Stimulated activated CD4-positive, alpha-beta T cell treated with anti-CD3 and anti-CD28 coated beads, TNF-alpha, amount 100 ng/mL, for 1 hour (primary cell): Measurements from ENCODE around the gene CTIF.

Experiments
- DNase-seq, 3 donors: peaks; one replicate each; pipeline ENCODE4 v3.0.0-alpha.2; 2020; ENCODE audit warnings: low read depth in 3 of 3, low spot score in 1 of 3

The CTIF gene

GRCh38 chr18:48723016-48723415, 184.2 kb downstream of the CTIF start:
- no peak for DNase-seq

- no peak for DNase-seq
These were observed 185.0 kb downstream of the CTIF start for GRCh38 chr18:48723837-48724236.

- DNase-seq: no peak
These were observed 185.6 kb downstream of the CTIF start for GRCh38 chr18:48724442-48724841.

GRCh38 chr18:48724939-48725338, 186.1 kb downstream of the CTIF start:
- DNase-seq: no peak

- DNase-seq: no peak
These were observed 186.7 kb downstream of the CTIF start for GRCh38 chr18:48725562-48725961.

- no peak for DNase-seq
These were observed 188.8 kb downstream of the CTIF start for GRCh38 chr18:48727681-48728080.

GRCh38 chr18:48728204-48728833, 189.5 kb downstream of the CTIF start:
- DNase-seq: no peak

GRCh38 chr18:48729404-48729803, 190.6 kb downstream of the CTIF start:
- no peak for DNase-seq

GRCh38 chr18:48730010-48730409, 191.2 kb downstream of the CTIF start:
- DNase-seq: no peak

GRCh38 chr18:48732767-48733424, 194.1 kb downstream of the CTIF start:
- no peak for DNase-seq

GRCh38 chr18:48733643-48734253, 194.9 kb downstream of the CTIF start:
- DNase-seq: no peak

GRCh38 chr18:48734460-48734859, 195.6 kb downstream of the CTIF start:
- no peak for DNase-seq

- DNase-seq: no peak
These were observed 196.3 kb downstream of the CTIF start for GRCh38 chr18:48735080-48735676.

- DNase-seq: no peak
These were observed 196.9 kb downstream of the CTIF start for GRCh38 chr18:48735681-48736255.

- no peak for DNase-seq
These were observed 197.8 kb downstream of the CTIF start for GRCh38 chr18:48736321-48737260.

GRCh38 chr18:48739266-48740067, 200.6 kb downstream of the CTIF start:
- no peak for DNase-seq

- DNase-seq: no peak
These were observed 201.2 kb downstream of the CTIF start for GRCh38 chr18:48740068-48740440.

- no peak for DNase-seq
These were observed 202.1 kb downstream of the CTIF start for GRCh38 chr18:48740851-48741485.

- DNase-seq: no peak
These were observed 203.0 kb downstream of the CTIF start for GRCh38 chr18:48741866-48742265.

- DNase-seq: no peak
These were observed 203.5 kb downstream of the CTIF start for GRCh38 chr18:48742304-48742703.
